RWPE2 (cell line): ENCODE measurements around the gene ANKRD12.

ENCODE experiments used
- ATAC-seq: fragments of 200-7000 bp; cut with Tn5 transposase; 3 replicates; pipeline ENCODE4 v1.9.1; 2021; ENCODE audit warnings: low read depth
- DNase-seq: peaks from one replicate; pipeline ENCODE4 v3.0.0-alpha.2; 2020; ENCODE audit warnings: low spot score
- H3K27ac ChIP-seq: fragments of 450-650 bp; 2 replicates; pipeline ENCODE4 v1.5.1; 2017; ENCODE audit warnings: mild to moderate bottlenecking; ENCODE audit not compliant: poor library complexity, severe bottlenecking
- H3K27me3 ChIP-seq: fragments of 250-450 bp; sonication (Bioruptor Pico); 2 replicates; pipeline ENCODE4 v1.5.1; 2021; ENCODE audit warnings: mild to moderate bottlenecking, moderate library complexity; ENCODE audit not compliant: insufficient read depth, poor library complexity, severe bottlenecking
- H3K36me3 ChIP-seq: fragments of 250-450 bp; sonication (Bioruptor Pico); 2 replicates; pipeline ENCODE4 v1.5.1; 2020; ENCODE audit warnings: low read depth, mild to moderate bottlenecking, moderate library complexity
- H3K4me1 ChIP-seq: fragments of 250-450 bp; sonication (Bioruptor Pico); 2 replicates; pipeline ENCODE4 v1.5.1; 2021; ENCODE audit warnings: mild to moderate bottlenecking, moderate library complexity; ENCODE audit not compliant: insufficient read depth, poor library complexity, severe bottlenecking
- H3K4me3 ChIP-seq: fragments of 250-450 bp; sonication (Bioruptor Pico); 2 replicates; pipeline ENCODE4 v1.5.1; 2021; ENCODE audit warnings: mild to moderate bottlenecking, moderate library complexity; ENCODE audit not compliant: severe bottlenecking
- H3K9me3 ChIP-seq: fragments of 250-450 bp; sonication (Bioruptor Pico); 2 replicates; pipeline ENCODE4 v1.5.1; 2021; ENCODE audit warnings: mild to moderate bottlenecking, moderate library complexity; ENCODE audit not compliant: severe bottlenecking
- CTCF ChIP-seq: fragments of 450-650 bp; IDR thresholded peaks from one replicate; pipeline ENCODE4 v1.5.1; 2017; ENCODE audit warnings: mild to moderate bottlenecking, moderate library complexity; ENCODE audit not compliant: poor library complexity, severe bottlenecking

ANKRD12 gene

GRCh38 chr18:9334973-9335696, 198.6 kb downstream of the ANKRD12 start:
- H3K4me1 ChIP-seq: peaks cover 1% of the 10 kb centered on the region
- no peaks in the 10 kb centered on the region for H3K9me3 ChIP-seq
- DNase-seq (peak; percentile 50), ATAC-seq (peak; percentile 69)
- peak overlapping the region; percentile 21 for H3K27ac ChIP-seq
- peak overlapping the region; percentile 65 for H3K4me3 ChIP-seq
- peaks cover 12% of the 10 kb centered on the region; the same call in 1 of the 2 replicates for H3K36me3 ChIP-seq
- TF ChIP-seq CTCF: no peak
- no peaks in the 10 kb centered on the region for H3K27me3 ChIP-seq
